Keratinocyte (primary cell): ENCODE results near the gene UPK1A. TPM values are rescaled to one million over a fixed set of nuclear protein-coding genes. Genes with fewer than 3 reads are reported as not detected.

Source experiments
- DNase-seq: peaks from one replicate; pipeline ENCODE4 v3.0.0-alpha.2; 2011; ENCODE audit warnings: low read depth, missing footprints, low spot score
- FAIRE-seq: peaks from 2 replicates; lab custom pipeline; 2011; peaks lifted over from hg19 to GRCh38; lab: Jason Lieb, UNC
- H2AFZ ChIP-seq: 2 replicates; pipeline ENCODE4 v1.6.0; 2012; ENCODE audit warnings: low read length, control low read depth, inconsistent platforms; ENCODE audit not compliant: control insufficient read depth
- H3K27ac ChIP-seq: 2 replicates; pipeline ENCODE4 v1.5.1; 2011; ENCODE audit warnings: low read length; ENCODE audit not compliant: control insufficient read depth, insufficient read depth
- H3K27me3 ChIP-seq: 3 replicates; pipeline ENCODE4 v1.6.0; 2011; ENCODE audit warnings: low read length; ENCODE audit not compliant: control insufficient read depth, insufficient read depth; ENCODE audit errors: extremely low read depth
- H3K36me3 ChIP-seq, 2 experiments: 2 replicates in 1 of 2; 3 replicates in 1 of 2; pipeline ENCODE4 v1.5.1; 2011; ENCODE audit warnings: low read length in 2 of 2, mild to moderate bottlenecking in 1 of 2; ENCODE audit not compliant: control insufficient read depth in 2 of 2, insufficient read depth in 2 of 2; ENCODE audit errors: extremely low read depth in 1 of 2
- H3K4me1 ChIP-seq: 3 replicates; pipeline ENCODE4 v1.5.1; 2011; ENCODE audit warnings: low read length; ENCODE audit not compliant: control insufficient read depth, insufficient read depth; ENCODE audit errors: extremely low read depth
- H3K4me2 ChIP-seq: 3 replicates; pipeline ENCODE4 v1.6.0; 2011; ENCODE audit warnings: low read depth, low read length; ENCODE audit not compliant: control insufficient read depth, insufficient read depth; ENCODE audit errors: extremely low read depth
- H3K4me3 ChIP-seq, 3 experiments: fragments of 200-600 bp in 1 of 3; sonication (generic) in 1 of 3; 2 replicates in 2 of 3; 3 replicates in 1 of 3; pipeline ENCODE4 v1.5.1; 2011 to 2016; ENCODE audit warnings: low read length in 3 of 3, mild to moderate bottlenecking in 3 of 3, control low read depth in 2 of 3, inconsistent platforms in 1 of 3, low read depth in 1 of 3, mixed read lengths in 1 of 3, mixed run types in 1 of 3, moderate library complexity in 1 of 3; ENCODE audit not compliant: control insufficient read depth in 2 of 3, insufficient read depth in 2 of 3; ENCODE audit errors: extremely low read depth in 1 of 3
- H3K79me2 ChIP-seq: 2 replicates; pipeline ENCODE4 v1.6.0; 2012; ENCODE audit warnings: low read length; ENCODE audit not compliant: control insufficient read depth, insufficient read depth
- H3K9ac ChIP-seq: 3 replicates; pipeline ENCODE4 v1.6.0; 2011; ENCODE audit warnings: low read length; ENCODE audit not compliant: control insufficient read depth, insufficient read depth; ENCODE audit errors: extremely low read depth
- H3K9me1 ChIP-seq: 3 replicates; pipeline ENCODE4 v1.6.0; 2011; ENCODE audit warnings: low read length; ENCODE audit not compliant: control insufficient read depth, insufficient read depth; ENCODE audit errors: extremely low read depth
- H3K9me3 ChIP-seq: 2 replicates; pipeline ENCODE4 v1.5.1; 2012; ENCODE audit warnings: low read depth, low read length; ENCODE audit not compliant: control insufficient read depth
- H4K20me1 ChIP-seq: 3 replicates; pipeline ENCODE4 v1.6.0; 2011; ENCODE audit warnings: low read length; ENCODE audit not compliant: control insufficient read depth, insufficient read depth; ENCODE audit errors: extremely low read depth
- CTCF ChIP-seq, 3 experiments: IDR thresholded peaks in 1 of 3; conservative IDR thresholded peaks in 1 of 3; optimal IDR thresholded peaks in 1 of 3; 2 replicates in 2 of 3; 3 replicates in 1 of 3; pipeline versions ENCODE3 to v1.5.1; 2011; ENCODE audit warnings: low read length in 3 of 3, mild to moderate bottlenecking in 3 of 3, moderate library complexity in 2 of 3, control low read depth in 1 of 3, inconsistent platforms in 1 of 3; ENCODE audit not compliant: insufficient read depth in 2 of 3; ENCODE audit errors: extremely low read depth in 1 of 3
- EZH2 ChIP-seq: IDR thresholded peaks from one replicate; pipeline ENCODE4 v1.6.1; 2012; ENCODE audit warnings: inconsistent platforms, mild to moderate bottlenecking, low read length, moderate library complexity
- dilution Hi-C: fragments of 300-500 bp; cut with MboI; formaldehyde crosslinking; loops from one replicate; pipeline ENCODE4 v1.7.0; 2020; ENCODE audit warnings: low sequenced_read_pairs; ENCODE audit not compliant: extremely low pct_ligation_motif_present
- polyA plus RNA-seq, 5 experiments: library from polyadenylated mRNA; depleted of rRNA in 3 of 5; stranded (reverse) in 3 of 5; stranded (forward) in 1 of 5; unstranded in 1 of 5; fragments of >200 nt; gene quantifications; 1 replicate in 1 of 5; 2 replicates in 3 of 5; 3 replicates in 1 of 5; pipeline versions ENCODE4 v1.2.1 to v1.2.3, GENCODE V29; 2011 to 2012; ENCODE audit warnings: missing spikeins in 2 of 5, low read depth in 1 of 5, low replicate concordance in 1 of 5

The UPK1A gene
- polyA plus RNA-seq, 1 donor (not counting 4 experiments of a cell fraction or from before 2014, with no cell fraction given), result 0.09 TPM

GRCh38 chr19:35623327-35624010 is 42.8 kb upstream of the UPK1A start:
- Histone ChIP-seq H3K36me3 (peaks cover 0 to 2% of the 10 kb centered on the region in 2 experiments), H3K4me1 (peaks cover 4% of the 10 kb centered on the region), H3K79me2 (no peaks in the 10 kb centered on the region), H3K4me2 (no peak overlapping the region), H3K27ac (no peak overlapping the region), H3K9me3 (no peaks in the 10 kb centered on the region), H3K4me3 (no peak overlapping the region), H2AFZ (no peak overlapping the region), H3K9ac (no peak overlapping the region), H3K9me1 (no peaks in the 10 kb centered on the region), H4K20me1 (no peaks in the 10 kb centered on the region), H3K27me3 (no peaks in the 10 kb centered on the region)
- dilution Hi-C loops, result no loop called here
- no peak for DNase-seq
- TF ChIP-seq EZH2, result no peak
- TF ChIP-seq CTCF (optimal IDR thresholded peaks at IDR 0.05 in 1 of 3, IDR thresholded peaks at IDR 0.05 in 1 of 3, conservative IDR thresholded peaks at IDR 0.05 in 1 of 3; ENCODE audit: extremely low read depth in 1 of 3, insufficient read depth in 2 of 3, low read length in 3 of 3), result no peak
- no peak for FAIRE-seq

GRCh38 chr19:35628264-35628564 is 38.1 kb upstream of the UPK1A start:
- Histone ChIP-seq H3K27me3 (no peaks in the 10 kb centered on the region), H2AFZ (peak overlapping the region; percentile 58), H3K4me1 (peaks cover 10% of the 10 kb centered on the region), H3K36me3 (peaks cover 20 to 21% of the 10 kb centered on the region in 2 experiments), H4K20me1 (no peaks in the 10 kb centered on the region), H3K9me1 (no peaks in the 10 kb centered on the region), H3K4me3 (peak overlapping the region; percentile 80 to 98 (median 92)), H3K9ac (peak overlapping the region; percentile 96), H3K9me3 (no peaks in the 10 kb centered on the region), H3K27ac (peak overlapping the region; percentile 86), H3K4me2 (peak overlapping the region; percentile 81), H3K79me2 (peaks cover 18% of the 10 kb centered on the region)
- dilution Hi-C loops, result no loop called here
- DNase-seq, result no peak
- TF ChIP-seq CTCF (optimal IDR thresholded peaks at IDR 0.05 in 1 of 3, IDR thresholded peaks at IDR 0.05 in 1 of 3, conservative IDR thresholded peaks at IDR 0.05 in 1 of 3; ENCODE audit: extremely low read depth in 1 of 3, insufficient read depth in 2 of 3, low read length in 3 of 3), result no peak
- no peak for TF ChIP-seq EZH2
- FAIRE-seq, result no peak
